Thyroid gland (tissue), 4 donors: ENCODE results near the gene PCDH1. TPM values are rescaled to one million over a fixed set of nuclear protein-coding genes. Genes with fewer than 3 reads are reported as not detected.

Experiments
- DNase-seq, 2 donors: peaks; one replicate each; pipeline ENCODE4 v3.0.0-alpha.2; 2019
- H3K27ac ChIP-seq, 3 donors: fragments of 200-600 bp; sonication (generic); 1 replicate in 2 of 3; 2 replicates in 1 of 3; pipeline ENCODE4 v1.5.1; 2016 to 2019; ENCODE audit warnings: mild to moderate bottlenecking in 1 of 3, moderate library complexity in 1 of 3
- H3K27me3 ChIP-seq: fragments of 200-600 bp; sonication (generic); one replicate; pipeline ENCODE4 v1.5.1; 2019
- H3K36me3 ChIP-seq, 2 donors: fragments of 200-600 bp; sonication (generic); one replicate each; pipeline ENCODE4 v1.5.1; 2016 to 2019
- H3K4me1 ChIP-seq, 2 donors: fragments of 200-600 bp; sonication (generic); one replicate each; pipeline ENCODE4 v1.5.1; 2017 to 2019
- H3K4me3 ChIP-seq, 3 donors: fragments of 200-600 bp; sonication (generic); replicated peaks in 1 of 3; 1 replicate in 2 of 3; 2 replicates in 1 of 3; pipeline ENCODE4 v1.5.1; 2016; ENCODE audit warnings: mild to moderate bottlenecking in 1 of 3
- H3K9me3 ChIP-seq: fragments of 200-600 bp; sonication (generic); one replicate; pipeline ENCODE4 v1.5.1; 2017
- CTCF ChIP-seq, 6 experiments: fragments of 200-600 bp in 3 of 6; fragments of 450-650 bp in 3 of 6; sonication (generic) in 3 of 6; IDR thresholded peaks; one replicate each; pipeline ENCODE4 v1.5.1; 2016 to 2019; ENCODE audit warnings: antibody characterized with exemption in 6 of 6, mild to moderate bottlenecking in 2 of 6, inconsistent platforms in 1 of 6, moderate library complexity in 1 of 6
- POLR2A ChIP-seq, 2 donors: fragments of 450-650 bp; IDR thresholded peaks; one replicate each; pipeline ENCODE4 v1.6.1; 2017; ENCODE audit warnings: antibody characterized with exemption in 2 of 2, mild to moderate bottlenecking in 2 of 2, moderate library complexity in 1 of 2
- WGBS, 2 donors: methylation state at CpG; one replicate each; pipeline ENCODE4 v1.1.5; 2017; 5-methylcytosine and 5-hydroxymethylcytosine counted together
- intact Hi-C: fragments of 100-400 bp; cut with DNase I; formaldehyde crosslinking; loops from one replicate; pipeline ENCODE4 v1.15.1; 2023
- total RNA-seq, 4 donors: library from RNA; depleted of rRNA; stranded (reverse); fragments of >200 nt; gene quantifications; one replicate each; pipeline ENCODE4 v1.2.3, GENCODE V29; 2016

PCDH1 gene
- total RNA-seq, 4 donors from 2014 or later, result 23.4 to 76.2 (median 37.5) TPM

GRCh38 chr5:141841378-141842180 is 36.6 kb downstream of the PCDH1 start:
- intact Hi-C loops, result no loop called here
- peak; percentile 92 to 95 for DNase-seq
- TF ChIP-seq CTCF (IDR thresholded peaks at IDR 0.05) (no peak), POLR2A (IDR thresholded peaks at IDR 0.05) (no peak)
- Histone ChIP-seq H3K27ac (peak overlapping the region; percentile 71 to 87 (median 85)), H3K36me3 (no peaks in the 10 kb centered on the region), H3K4me3 (no peak overlapping the region), H3K27me3 (no peaks in the 10 kb centered on the region), H3K4me1 (peaks cover 33 to 46% of the 10 kb centered on the region in 2 donors), H3K9me3 (no peaks in the 10 kb centered on the region)
- WGBS, 2 donors, result 17 to 24% methylated on average over 12 to 13 of the region's 14 CpGs

DNA sequence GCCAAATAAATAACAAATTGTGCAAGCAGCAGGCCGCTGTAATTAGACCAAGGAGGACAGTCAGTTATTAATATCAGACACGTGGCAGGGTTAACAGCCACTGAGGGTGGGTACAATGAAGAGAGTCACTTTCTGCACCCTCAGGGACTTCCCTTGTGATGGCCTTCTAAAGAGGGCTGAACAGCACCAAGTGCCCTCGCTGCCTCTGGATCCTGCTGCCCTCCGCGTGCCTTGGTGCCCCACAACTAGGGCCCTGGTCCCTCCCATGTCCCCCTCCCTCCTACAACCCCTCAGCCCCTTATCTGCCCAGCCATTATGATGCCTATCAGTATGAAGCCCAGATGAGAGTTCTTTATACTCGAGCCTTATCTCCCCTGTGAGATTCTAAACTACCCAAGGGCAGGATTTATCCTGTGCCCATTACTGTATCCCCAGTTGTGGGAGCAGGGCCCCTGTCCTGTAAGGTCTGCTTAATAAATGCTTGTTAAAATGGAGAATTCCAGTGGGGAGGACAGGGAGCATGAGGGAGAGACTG is 37.3 kb downstream of the PCDH1 start:
- intact Hi-C loops, result no loop called here
- H3K27me3 ChIP-seq, result no peaks in the 10 kb centered on the region
- 72 to 75% methylated on average over 5 to 6 of the region's 6 CpGs for WGBS, 2 donors
- H3K36me3 ChIP-seq, result no peaks in the 10 kb centered on the region
- H3K4me3 ChIP-seq, result no peak overlapping the region
- H3K4me1 ChIP-seq, result peaks cover 33 to 49% of the 10 kb centered on the region in 2 donors
- DNase-seq, result no peak
- TF ChIP-seq CTCF (IDR thresholded peaks at IDR 0.05) (no peak), POLR2A (IDR thresholded peaks at IDR 0.05) (no peak)
- no peaks in the 10 kb centered on the region for H3K9me3 ChIP-seq
- peak overlapping the region; percentile 71 to 87 (median 85) for H3K27ac ChIP-seq

DNA sequence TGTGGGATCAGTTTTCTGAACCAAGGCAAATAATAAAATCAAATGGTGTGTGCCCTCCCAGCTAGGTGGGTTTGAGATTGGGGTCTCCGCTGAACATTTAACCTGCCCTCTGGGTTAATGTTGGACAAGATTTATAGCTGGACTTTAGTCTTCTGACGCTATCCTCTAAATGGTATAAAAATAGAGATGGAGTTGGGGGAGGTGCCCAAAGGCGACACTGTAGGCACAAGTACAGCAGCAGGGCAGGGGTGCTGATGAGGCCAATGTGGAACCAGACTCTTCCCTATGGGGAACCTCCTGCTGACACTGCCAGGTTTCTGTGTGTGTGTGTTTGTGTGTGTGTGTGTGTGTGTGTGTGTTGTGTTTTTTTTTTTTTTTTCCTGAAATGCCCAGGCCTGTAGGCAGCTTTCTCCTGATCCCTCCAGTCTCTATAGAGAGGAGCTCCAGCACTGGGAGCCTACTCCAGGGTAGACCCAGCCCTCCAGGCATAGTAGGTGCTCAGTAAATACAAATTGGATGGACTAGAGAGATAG is 37.9 kb downstream of the PCDH1 start:
- TF ChIP-seq CTCF (IDR thresholded peaks at IDR 0.05), result no peak
- TF ChIP-seq POLR2A (IDR thresholded peaks at IDR 0.05), result no peak
- intact Hi-C loops, result no loop called here
- no peak for DNase-seq
- H3K36me3 ChIP-seq, result no peaks in the 10 kb centered on the region
- H3K27me3 ChIP-seq, result no peaks in the 10 kb centered on the region
- 73 to 88% methylated on average over 3 of the region's 3 CpGs for WGBS, 2 donors
- peaks cover 33 to 47% of the 10 kb centered on the region in 2 donors for H3K4me1 ChIP-seq
- H3K4me3 ChIP-seq, result no peak overlapping the region
- H3K27ac ChIP-seq, result no peak overlapping the region
- no peaks in the 10 kb centered on the region for H3K9me3 ChIP-seq

- WGBS, 2 donors, result 74% methylated on average over 11 of the region's 11 CpGs
- H3K9me3 ChIP-seq, result no peaks in the 10 kb centered on the region
- DNase-seq, result no peak
- no peaks in the 10 kb centered on the region for H3K36me3 ChIP-seq
- H3K4me3 ChIP-seq, result no peak overlapping the region
- peaks cover 29 to 50% of the 10 kb centered on the region in 2 donors for H3K4me1 ChIP-seq
- no peak overlapping the region for H3K27ac ChIP-seq
- TF ChIP-seq POLR2A (IDR thresholded peaks at IDR 0.05) (no peak), CTCF (IDR thresholded peaks at IDR 0.05) (no peak)
- no peaks in the 10 kb centered on the region for H3K27me3 ChIP-seq
- intact Hi-C loops, result no loop called here
These were observed 39.1 kb downstream of the PCDH1 start for GRCh38 chr5:141839015-141839513.
